OCI-LY7 (cell line): ENCODE results near the gene ROR2. TPM values are rescaled to one million over a fixed set of nuclear protein-coding genes. Genes with fewer than 3 reads are reported as not detected.

ENCODE experiments used
- BruUV-seq: library from RNA; stranded (reverse); fragments of 400-500 nt; replicated peaks from 2 replicates; lab custom pipeline; 2021; lab: Mats Ljungman, UMichigan
- CTCF ChIA-PET: fragments of 300-600 bp; sonication (Branson Sonifier 250); formaldehyde crosslinking; loops from one replicate; lab custom pipeline; 2022; ENCODE audit warnings: antibody characterized with exemption; ENCODE audit not compliant: unreplicated experiment; lab: Charles Lee
- POLR2A ChIA-PET: fragments of 300-600 bp; sonication (Branson Sonifier 250); formaldehyde crosslinking; loops from one replicate; lab custom pipeline; 2022; ENCODE audit warnings: antibody characterized with exemption; lab: Charles Lee
- DNase-seq: peaks from one replicate; pipeline ENCODE4 v3.0.0-alpha.2; 2015; ENCODE audit warnings: low spot score
- H2AFZ ChIP-seq: fragments of 200-600 bp; sonication (generic), shearing (Covaris generic); 2 replicates; pipeline ENCODE4 v1.6.1; 2014; ENCODE audit warnings: mild to moderate bottlenecking, antibody characterized with exemption, low read length, moderate library complexity
- H3K27ac ChIP-seq: fragments of 200-600 bp; sonication (generic); 2 replicates; pipeline ENCODE4 v1.5.1; 2014; ENCODE audit warnings: mixed run types, low read depth, mild to moderate bottlenecking, moderate library complexity, low read length, inconsistent platforms; ENCODE audit not compliant: poor library complexity, severe bottlenecking
- H3K36me3 ChIP-seq: fragments of 200-600 bp; sonication (generic); 2 replicates; pipeline ENCODE4 v1.6.1; 2014; ENCODE audit warnings: mild to moderate bottlenecking, antibody characterized with exemption, low read length, moderate library complexity, mixed read lengths; ENCODE audit not compliant: insufficient read depth
- H3K4me1 ChIP-seq: fragments of 200-600 bp; sonication (generic); 2 replicates; pipeline ENCODE4 v1.5.1; 2014; ENCODE audit warnings: mild to moderate bottlenecking, low read length; ENCODE audit not compliant: insufficient read depth, poor library complexity, severe bottlenecking
- H3K4me2 ChIP-seq: fragments of 200-600 bp; sonication (generic); 2 replicates; pipeline ENCODE4 v1.6.1; 2014; ENCODE audit warnings: mild to moderate bottlenecking, low read length
- H3K4me3 ChIP-seq: fragments of 200-600 bp; sonication (generic); 2 replicates; pipeline ENCODE4 v1.5.1; 2014; ENCODE audit warnings: mild to moderate bottlenecking, low read depth, low read length; ENCODE audit not compliant: poor library complexity, severe bottlenecking
- H3K79me2 ChIP-seq: fragments of 200-600 bp; sonication (generic); 2 replicates; pipeline ENCODE4 v1.6.1; 2016; ENCODE audit warnings: low read depth, mild to moderate bottlenecking, low read length, moderate library complexity, mixed read lengths; ENCODE audit not compliant: insufficient read depth
- H3K9me2 ChIP-seq: fragments of 200-600 bp; sonication (generic); 2 replicates; pipeline ENCODE4 v1.6.1; 2016; ENCODE audit warnings: mild to moderate bottlenecking, low read length, mixed read lengths; ENCODE audit not compliant: insufficient read depth
- H3K9me3 ChIP-seq: fragments of 200-600 bp; sonication (generic); 2 replicates; pipeline ENCODE4 v1.6.1; 2014; ENCODE audit warnings: mild to moderate bottlenecking, mixed run types, low read length, mixed read lengths
- H4K20me1 ChIP-seq: fragments of 200-600 bp; sonication (generic); 2 replicates; pipeline ENCODE4 v1.6.1; 2014; ENCODE audit warnings: mild to moderate bottlenecking, antibody characterized with exemption, low read length, moderate library complexity, mixed read lengths; ENCODE audit not compliant: insufficient read depth
- EZH2phosphoT487 ChIP-seq: fragments of 200-600 bp; sonication (generic); IDR thresholded peaks from 2 replicates; pipeline ENCODE4 v1.6.1; 2018; ENCODE audit warnings: low read depth, borderline replicate concordance, mild to moderate bottlenecking, mixed run types, antibody characterized with exemption, low read length, moderate library complexity, mixed read lengths
- intact Hi-C: fragments of 100-400 bp; cut with micrococcal nuclease; formaldehyde crosslinking; loops from one replicate; pipeline ENCODE4 v1.10.0; 2022; ENCODE audit not compliant: unreplicated experiment
- total RNA-seq, 2 experiments: library from RNA; depleted of rRNA in 1 of 2; stranded (reverse); fragments of >200 nt in 1 of 2; shearing (Covaris generic) in 1 of 2; gene quantifications; 2 replicates each; pipeline ENCODE4 v1.2.3, GENCODE V29; 2014 to 2022
- TF ChIP-seq, protein P1 (sequence below): fragments of 200-600 bp; sonication (generic); conservative IDR thresholded peaks from 2 replicates; pipeline ENCODE4 v1.5.1; 2014; ENCODE audit warnings: mild to moderate bottlenecking, antibody characterized with exemption, low read length, moderate library complexity, mixed read lengths

The ROR2 gene
- total RNA-seq, 2 experiments from 2014 or later: 0.10 to 0.19 TPM

DNA sequence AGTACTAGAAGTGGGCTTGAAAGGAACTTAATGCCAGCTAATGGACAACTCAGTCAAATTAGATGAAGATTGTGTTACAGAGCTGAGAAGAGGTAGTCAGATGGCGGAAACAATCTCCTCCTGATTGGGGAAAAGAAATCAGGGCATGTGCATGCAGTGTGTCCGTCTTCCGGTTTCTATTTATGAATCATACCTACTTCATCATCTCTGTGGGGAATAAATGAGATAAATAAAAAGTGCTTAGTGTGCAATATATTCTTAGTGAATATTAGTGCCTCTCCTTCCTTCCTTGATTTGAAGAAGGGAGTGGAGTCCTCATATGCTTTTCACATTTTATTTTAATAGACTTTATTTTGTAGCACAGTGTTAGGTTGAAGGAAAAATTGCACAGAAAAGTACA lies 417.7 kb downstream of the ROR2 start:
- no TSS peak for BruUV-seq
- Histone ChIP-seq H3K9me3 (no peaks in the 10 kb centered on the region), H2AFZ (no peak overlapping the region), H3K9me2 (no peaks in the 10 kb centered on the region), H3K27ac (no peak overlapping the region), H3K4me3 (no peak overlapping the region), H3K4me2 (no peak overlapping the region), H3K4me1 (no peaks in the 10 kb centered on the region), H3K79me2 (no peaks in the 10 kb centered on the region), H3K36me3 (no peaks in the 10 kb centered on the region), H4K20me1 (no peaks in the 10 kb centered on the region)
- POLR2A ChIA-PET: interaction anchor here (0.5 kb wide), 1 partner anchor 100 kb away, joined by 3 read pairs; no protein-coding TSS in a partner anchor
- DNase-seq: no peak
- intact Hi-C loops: no loop called here
- TF ChIP-seq EZH2phosphoT487: no peak
- TF ChIP-seq, protein P1, sequence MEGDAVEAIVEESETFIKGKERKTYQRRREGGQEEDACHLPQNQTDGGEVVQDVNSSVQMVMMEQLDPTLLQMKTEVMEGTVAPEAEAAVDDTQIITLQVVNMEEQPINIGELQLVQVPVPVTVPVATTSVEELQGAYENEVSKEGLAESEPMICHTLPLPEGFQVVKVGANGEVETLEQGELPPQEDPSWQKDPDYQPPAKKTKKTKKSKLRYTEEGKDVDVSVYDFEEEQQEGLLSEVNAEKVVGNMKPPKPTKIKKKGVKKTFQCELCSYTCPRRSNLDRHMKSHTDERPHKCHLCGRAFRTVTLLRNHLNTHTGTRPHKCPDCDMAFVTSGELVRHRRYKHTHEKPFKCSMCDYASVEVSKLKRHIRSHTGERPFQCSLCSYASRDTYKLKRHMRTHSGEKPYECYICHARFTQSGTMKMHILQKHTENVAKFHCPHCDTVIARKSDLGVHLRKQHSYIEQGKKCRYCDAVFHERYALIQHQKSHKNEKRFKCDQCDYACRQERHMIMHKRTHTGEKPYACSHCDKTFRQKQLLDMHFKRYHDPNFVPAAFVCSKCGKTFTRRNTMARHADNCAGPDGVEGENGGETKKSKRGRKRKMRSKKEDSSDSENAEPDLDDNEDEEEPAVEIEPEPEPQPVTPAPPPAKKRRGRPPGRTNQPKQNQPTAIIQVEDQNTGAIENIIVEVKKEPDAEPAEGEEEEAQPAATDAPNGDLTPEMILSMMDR: no peak
- CTCF ChIA-PET: no interaction called here

DNA sequence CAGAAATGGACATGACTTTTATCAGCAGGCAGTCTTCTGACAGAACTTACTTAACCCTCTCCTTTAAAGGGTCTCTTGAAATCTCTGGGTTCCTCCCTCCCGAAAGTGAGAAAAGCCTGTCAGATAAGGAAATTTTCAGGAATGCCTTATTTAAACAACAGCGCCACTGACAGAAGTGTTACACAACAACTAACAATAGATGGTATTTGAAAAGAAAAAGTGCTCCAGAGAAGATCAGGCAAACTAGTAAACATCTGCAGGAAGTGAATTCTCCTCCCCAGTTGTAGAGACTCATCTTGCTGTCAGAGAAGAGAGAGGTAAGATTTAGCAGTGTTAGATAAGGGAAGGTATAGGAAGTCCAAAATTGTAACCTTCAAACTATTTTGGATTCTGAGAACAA lies 419.2 kb downstream of the ROR2 start:
- TF ChIP-seq EZH2phosphoT487: no peak
- TF ChIP-seq, protein P1: no peak
- CTCF ChIA-PET: no interaction called here
- intact Hi-C loops: no loop called here
- H2AFZ ChIP-seq: no peak overlapping the region
- H4K20me1 ChIP-seq: no peaks in the 10 kb centered on the region
- H3K4me1 ChIP-seq: no peaks in the 10 kb centered on the region
- no peaks in the 10 kb centered on the region for H3K9me2 ChIP-seq
- no peak for DNase-seq
- BruUV-seq: no TSS peak
- no peak overlapping the region for H3K27ac ChIP-seq
- H3K4me2 ChIP-seq: no peak overlapping the region
- H3K9me3 ChIP-seq: no peaks in the 10 kb centered on the region
- no peak overlapping the region for H3K4me3 ChIP-seq
- POLR2A ChIA-PET: no interaction called here
- H3K79me2 ChIP-seq: no peaks in the 10 kb centered on the region
- no peaks in the 10 kb centered on the region for H3K36me3 ChIP-seq

DNA sequence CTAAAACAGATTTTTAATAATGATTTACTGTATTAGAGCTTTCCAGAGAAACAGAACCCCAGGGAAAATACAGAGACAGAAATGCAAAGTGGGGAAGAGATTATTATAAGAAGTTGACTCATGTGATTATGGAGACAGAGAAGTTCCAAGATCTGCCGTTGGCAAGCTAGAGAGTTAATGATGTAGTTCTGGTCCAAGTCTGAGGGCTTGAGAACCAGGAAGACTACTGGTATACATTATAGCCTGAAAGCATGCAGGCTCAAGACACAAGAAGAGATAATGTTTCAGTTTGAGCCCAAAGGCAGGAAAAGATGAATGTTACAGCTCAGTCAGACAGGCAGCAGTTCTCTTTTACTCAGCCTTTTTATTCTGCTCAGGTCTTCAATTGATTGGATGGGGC lies 427.5 kb downstream of the ROR2 start:
- H3K4me2 ChIP-seq: no peak overlapping the region
- no peak for DNase-seq
- ChIA-PET POLR2A (no interaction called here), CTCF (no interaction called here)
- intact Hi-C loops: no loop called here
- no peaks in the 10 kb centered on the region for H3K36me3 ChIP-seq
- no peak overlapping the region for H2AFZ ChIP-seq
- no peaks in the 10 kb centered on the region for H3K79me2 ChIP-seq
- no peak overlapping the region for H3K4me3 ChIP-seq
- H3K9me3 ChIP-seq: no peaks in the 10 kb centered on the region
- no peaks in the 10 kb centered on the region for H4K20me1 ChIP-seq
- H3K27ac ChIP-seq: no peak overlapping the region
- H3K9me2 ChIP-seq: no peaks in the 10 kb centered on the region
- TF ChIP-seq EZH2phosphoT487: no peak
- TF ChIP-seq, protein P1: no peak
- BruUV-seq: no TSS peak
- H3K4me1 ChIP-seq: no peaks in the 10 kb centered on the region
